NCI-H345 treated with DMSO at 0.1 percent for 48 hours (cell line): ENCODE results near the gene APC.
A peak's percentile ranks its signal among the peaks of the same experiment; 100 is the strongest.

Experiments used
- DNase-seq: peaks from one replicate; lab custom pipeline; 2025; ENCODE audit not compliant: unreplicated experiment; lab: John Stamatoyannopoulos, UW

Gene APC

DNA sequence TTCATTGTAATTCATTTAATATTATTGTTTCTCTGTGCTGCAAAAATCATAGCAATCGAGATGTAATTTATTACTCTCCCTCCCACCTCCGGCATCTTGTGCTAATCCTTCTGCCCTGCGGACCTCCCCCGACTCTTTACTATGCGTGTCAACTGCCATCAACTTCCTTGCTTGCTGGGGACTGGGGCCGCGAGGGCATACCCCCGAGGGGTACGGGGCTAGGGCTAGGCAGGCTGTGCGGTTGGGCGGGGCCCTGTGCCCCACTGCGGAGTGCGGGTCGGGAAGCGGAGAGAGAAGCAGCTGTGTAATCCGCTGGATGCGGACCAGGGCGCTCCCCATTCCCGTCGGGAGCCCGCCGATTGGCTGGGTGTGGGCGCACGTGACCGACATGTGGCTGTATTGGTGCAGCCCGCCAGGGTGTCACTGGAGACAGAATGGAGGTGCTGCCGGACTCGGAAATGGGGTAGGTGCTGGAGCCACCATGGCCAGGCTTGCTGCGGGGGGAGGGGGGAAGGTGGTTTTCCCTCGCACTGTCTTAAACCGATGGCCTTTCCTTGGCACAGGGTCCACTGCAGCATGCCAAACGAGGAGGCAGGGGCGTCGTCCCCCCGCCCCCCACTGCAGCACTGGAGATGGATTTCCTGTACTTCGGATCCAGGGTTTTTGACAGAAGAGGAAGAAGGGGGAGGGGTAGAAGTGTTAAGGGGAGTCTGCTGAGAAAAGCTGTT lies at the start of gene APC:
Gene APC, plus strand, starts transcription at position 423 of the 728 bp plus-strand sequence. CDS start 17,006 bp downstream, outside the sequence.
- peak; percentile 7 for DNase-seq

DNA sequence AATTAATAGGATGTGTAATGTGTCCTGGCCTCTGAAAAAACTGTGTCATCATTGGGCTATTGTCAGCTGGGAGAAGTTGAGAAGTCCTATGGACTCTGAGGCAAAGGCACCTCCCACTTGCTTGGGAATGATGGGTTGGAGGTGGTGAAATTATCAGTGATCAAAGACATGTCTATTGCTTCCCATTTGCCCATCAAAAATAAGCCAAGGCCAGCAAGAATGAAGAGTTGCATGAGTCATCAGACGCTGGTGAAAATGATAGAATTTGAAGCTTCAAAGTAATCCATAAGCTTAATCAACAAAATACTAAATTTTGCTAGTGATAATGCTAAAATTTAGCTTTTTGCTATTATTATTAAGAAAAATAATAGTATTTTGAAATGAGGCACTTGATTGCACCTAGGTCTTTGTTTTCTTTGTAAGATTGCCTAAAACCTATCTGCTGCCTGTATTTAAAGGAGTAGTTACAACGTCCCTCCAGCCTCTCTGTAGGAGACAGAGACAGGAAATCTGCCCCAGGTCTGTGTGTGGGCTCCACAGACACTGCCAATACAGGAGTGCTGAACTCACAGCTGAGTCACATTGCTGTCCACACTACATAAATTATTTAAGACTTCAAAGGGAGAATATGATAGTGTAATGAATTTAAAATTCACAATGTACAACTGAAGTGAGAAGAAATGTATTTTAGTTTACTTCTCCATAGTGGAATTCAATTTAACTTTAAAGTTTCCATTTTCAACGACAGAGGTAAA lies 48.4 kb upstream of the APC start:
- no peak for DNase-seq

DNA sequence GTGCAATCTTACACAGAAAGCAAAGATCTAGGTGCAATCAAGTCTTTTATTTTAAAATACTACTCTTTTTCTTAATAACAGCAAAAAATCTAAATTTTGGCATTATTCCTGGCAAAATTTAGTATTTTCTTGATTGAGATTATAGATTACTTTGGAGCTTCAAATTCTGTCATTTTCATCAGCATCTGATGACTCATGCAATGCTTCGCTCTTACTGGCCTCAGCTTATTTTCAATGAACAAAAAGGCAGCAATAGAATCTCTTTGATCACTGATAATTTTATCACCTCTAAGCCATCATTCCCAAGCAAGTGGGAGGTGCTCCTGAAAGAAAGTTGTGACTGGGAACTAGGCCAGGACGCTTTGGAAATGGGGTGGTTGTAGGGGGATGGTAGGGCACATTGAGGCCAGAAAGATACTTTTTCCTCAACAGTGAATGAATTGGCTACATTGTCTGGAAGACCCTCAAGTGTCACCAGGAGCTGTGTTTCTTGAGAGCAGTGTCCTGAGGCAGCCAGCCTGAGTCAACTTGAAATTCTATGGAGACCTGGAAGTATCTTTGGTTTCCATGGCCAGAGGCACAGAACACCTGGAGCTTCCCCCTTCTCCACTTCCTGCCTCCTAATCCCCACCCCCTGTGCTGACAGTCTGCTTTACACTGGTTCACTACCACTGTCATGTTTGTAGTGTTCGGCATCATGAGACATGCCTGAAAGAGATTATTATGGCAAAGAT lies 46.9 kb upstream of the APC start:
- DNase-seq, result no peak

DNA sequence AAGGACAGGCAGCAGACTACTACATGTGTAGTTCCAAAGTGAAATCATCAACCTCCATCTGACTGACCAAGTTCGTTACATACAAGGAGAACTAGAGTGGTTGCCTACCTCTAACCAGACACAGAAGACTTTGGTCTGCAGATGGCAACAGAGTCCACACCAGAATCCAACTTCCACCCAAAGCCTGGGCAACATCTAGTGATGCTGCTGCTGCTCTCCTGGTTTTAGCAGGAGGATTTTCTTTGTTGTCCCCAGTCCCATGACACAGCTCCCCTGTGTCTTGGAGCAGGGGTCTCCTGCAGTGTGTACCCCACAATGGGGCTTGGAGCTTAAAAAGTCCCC lies 46.4 kb upstream of the APC start:
- no peak for DNase-seq

DNA sequence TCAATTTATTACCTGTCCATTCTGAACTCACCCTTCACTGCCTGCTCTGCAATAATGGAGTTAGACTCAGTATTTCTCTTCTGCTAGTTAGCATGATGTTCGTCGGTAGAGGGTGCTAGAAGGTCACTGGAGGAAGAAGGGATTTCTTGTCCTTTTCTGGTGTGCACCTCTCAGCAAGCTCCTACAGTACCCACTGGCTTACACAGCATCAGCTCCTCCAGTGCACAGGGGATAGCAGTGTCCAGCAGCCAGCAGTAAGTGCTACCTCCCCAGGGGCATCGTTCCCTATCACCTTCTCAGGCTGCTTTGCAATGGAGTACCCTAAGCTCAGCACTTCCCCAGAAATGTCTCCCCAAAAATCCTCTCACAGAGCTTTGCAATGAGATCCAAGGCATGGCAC lies 45.9 kb upstream of the APC start:
- no peak for DNase-seq

DNA sequence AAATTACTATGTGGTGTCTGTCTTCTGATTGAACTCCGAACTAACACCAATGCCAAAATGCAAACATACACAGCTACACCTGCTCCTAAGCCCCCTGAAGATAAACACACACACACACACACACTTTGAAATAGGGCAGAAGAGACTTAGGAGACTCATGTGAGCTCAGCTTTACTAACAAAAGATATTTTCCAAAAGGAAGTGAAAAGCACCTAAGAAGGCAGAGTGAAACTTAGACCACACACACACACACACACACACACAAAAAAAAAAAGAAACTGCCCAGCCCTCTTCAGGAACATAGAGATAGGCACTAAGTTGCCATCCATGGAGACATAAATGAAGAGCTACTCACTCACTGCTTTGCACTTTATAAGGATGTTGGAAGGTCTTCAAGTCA lies 45.2 kb upstream of the APC start:
- DNase-seq, result no peak

DNA sequence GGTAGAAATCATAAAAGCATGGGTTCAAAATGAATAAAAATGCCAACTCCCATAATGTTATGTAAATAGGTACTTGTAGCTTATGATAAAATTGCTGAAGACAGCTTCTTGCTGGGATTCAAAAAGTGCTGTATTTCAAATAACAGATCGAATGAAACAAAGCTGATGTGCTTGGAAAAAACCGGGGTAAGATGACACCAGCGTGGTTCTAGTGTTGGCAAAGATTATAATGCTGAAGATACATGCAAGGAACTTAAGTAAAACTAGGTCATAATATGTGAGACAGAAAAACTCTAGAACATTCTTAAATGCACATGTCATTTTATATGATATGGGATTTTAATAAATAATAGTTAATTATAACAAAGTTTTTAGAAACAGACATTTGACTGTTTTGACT lies 44.4 kb upstream of the APC start:
- no peak for DNase-seq

DNA sequence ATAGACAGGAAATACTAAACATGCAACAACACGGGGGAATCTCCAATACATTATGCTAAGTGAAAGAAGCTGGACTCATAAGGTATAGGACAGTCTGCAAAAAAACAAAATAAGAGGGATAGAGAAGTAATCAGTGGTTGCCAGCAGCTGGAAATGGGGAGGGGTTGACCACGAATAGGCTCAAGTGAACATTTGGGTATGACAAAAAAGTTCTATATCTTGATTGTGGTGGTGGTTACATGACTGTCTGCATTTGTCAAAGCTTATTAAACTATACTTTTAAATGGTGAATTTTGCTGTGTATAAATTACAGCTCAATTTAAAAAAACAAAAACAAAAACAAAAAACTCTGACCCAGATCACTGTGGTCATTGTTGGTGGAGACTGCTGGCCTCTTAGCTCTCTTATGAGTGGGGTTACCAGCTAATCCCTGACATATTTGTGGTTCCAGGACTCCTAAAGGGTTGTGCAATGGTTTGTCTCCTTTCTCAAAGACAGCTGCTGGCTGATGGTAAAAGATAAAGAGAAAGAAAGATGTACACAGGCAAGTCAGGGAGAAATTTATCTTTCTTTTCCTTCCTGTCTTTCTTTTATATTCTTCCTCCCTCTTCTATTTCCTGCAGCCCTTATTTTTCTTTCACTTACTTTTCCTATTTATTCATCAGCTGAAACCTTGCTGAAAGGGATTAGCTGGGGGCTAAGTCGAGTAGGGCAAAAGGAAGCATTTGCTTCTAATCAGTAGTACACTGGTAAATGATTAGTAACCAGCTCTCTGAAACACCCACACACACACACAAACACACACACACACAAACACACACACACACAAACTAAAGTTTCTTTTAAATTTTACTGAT lies 42.6 kb upstream of the APC start:
- no peak for DNase-seq

DNA sequence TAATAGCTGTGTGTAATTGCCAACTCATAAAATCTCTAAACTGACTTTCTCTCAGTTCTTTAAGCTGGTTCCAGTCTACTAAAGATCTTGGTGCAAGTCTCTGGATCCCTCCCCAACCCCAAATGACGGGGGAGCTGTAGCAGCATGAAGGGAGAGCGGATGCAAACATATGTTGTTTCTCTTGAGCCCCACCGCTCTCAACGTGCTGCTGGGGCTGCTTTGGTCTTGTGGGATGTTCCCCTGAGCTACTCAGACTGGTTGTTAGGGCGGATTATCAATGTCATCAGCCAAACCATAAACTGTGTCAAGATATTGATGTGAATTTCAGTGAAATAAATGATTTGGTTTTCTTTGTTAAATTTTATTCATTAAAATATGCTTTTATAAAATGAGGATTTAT lies 40.9 kb upstream of the APC start:
- DNase-seq, result no peak

DNA sequence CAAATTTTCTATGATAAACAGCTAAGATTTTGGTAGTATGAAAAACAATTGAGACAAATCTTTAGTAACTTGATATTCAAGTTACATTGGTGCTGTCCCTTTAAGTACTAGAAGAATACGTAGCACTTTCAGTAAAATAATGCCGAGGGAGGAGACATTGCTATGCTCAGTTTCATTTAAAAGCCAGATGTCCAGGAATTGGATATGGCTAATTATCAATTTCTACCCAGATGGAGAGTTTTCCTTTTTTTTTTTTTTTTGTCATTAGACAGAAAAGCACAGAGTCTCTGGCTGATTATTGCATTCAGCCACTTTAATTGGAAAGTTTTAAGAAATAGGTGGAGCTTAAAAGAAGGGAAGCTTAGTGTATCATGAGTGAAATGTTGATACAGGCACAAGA lies 40.4 kb upstream of the APC start:
- DNase-seq, result no peak

DNA sequence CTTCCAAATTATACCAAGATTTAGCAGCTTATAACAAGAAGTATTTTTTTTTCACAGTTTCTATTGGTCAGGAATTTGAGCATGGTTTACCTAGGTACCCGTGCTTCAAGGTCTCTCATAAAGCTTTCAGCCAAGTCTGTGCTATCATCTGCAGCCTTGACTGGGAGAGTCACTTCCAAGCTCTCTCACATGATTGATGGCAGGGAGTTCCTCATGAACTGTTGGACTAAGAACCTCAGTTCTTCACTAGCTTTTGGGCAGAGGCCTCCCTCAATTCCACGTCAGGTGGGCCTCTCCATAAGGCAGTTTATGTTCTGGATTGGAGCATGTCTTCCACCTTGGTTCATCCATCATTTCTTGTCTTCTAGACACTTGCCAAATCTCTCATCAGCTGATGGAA lies 39.9 kb upstream of the APC start:
- no peak for DNase-seq

DNA sequence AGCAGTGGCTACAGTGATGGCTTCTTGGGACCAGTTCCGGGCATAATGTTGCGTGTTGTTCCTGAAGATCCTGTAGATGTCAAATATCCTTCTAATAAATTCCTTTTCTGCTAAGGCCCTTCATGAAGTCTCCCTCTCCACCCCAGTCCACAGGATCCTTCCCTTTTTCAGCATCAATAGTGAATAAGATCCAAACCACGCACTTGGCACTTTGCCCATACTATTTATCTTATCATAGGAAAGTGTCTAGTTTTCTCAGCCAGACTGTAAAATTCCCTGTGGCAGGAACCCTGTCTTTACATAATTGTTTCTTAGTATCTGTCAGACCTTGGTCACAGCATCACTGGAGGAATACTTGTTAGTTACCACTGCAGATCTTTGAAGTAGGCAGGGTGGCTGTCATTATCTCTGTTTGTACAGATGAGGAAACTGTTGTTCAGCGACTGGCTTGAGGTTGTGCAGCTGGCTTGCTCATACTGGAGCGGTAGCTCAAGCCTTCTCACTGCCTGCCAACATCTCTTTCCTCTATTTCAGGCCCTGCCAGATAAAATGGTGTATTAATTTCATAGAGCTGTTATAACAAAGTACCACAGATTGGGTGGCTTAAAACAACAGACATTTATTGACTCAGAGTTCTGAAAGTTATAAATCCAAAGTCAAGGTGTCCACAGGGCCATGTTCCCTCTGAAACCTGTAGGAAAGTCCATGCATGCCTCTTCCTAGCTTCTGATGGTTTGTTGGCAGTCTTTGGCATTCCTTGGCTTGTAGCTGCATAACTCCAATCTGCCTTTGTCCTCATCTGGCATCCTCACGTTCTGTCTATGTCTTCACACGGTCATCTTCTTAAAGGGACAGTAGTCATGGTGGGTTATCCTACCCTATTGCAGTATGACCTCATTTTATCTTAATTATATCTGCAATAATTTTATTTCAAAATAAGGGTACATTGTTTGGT lies 33.5 kb upstream of the APC start:
- DNase-seq, result no peak

DNA sequence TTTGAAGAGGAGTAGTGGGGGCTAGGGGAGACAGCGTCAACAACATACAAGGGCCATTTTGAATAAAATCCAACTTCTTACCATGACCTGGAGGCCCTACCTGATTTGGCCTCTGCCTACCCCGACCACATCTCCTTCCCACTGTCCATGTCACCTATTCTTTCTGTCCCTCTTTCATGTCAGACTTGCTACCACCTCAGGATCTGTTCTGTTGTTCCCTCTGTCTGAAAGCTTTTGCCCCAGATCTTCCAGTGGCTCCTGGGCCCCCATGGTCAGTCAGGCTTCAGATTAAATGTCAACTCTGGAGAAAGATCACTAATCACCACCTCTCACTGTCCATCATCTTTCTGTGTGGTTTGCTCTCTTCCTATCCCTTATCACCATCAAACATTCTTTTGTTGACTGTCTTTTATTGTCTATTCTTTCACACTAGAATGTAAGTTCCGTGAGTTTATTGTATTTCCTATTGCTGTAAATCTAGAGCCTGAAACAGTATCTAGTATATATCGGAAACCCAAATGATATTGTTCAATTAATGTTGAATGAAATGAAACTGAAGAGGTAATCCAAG lies 31.2 kb upstream of the APC start:
- no peak for DNase-seq

DNA sequence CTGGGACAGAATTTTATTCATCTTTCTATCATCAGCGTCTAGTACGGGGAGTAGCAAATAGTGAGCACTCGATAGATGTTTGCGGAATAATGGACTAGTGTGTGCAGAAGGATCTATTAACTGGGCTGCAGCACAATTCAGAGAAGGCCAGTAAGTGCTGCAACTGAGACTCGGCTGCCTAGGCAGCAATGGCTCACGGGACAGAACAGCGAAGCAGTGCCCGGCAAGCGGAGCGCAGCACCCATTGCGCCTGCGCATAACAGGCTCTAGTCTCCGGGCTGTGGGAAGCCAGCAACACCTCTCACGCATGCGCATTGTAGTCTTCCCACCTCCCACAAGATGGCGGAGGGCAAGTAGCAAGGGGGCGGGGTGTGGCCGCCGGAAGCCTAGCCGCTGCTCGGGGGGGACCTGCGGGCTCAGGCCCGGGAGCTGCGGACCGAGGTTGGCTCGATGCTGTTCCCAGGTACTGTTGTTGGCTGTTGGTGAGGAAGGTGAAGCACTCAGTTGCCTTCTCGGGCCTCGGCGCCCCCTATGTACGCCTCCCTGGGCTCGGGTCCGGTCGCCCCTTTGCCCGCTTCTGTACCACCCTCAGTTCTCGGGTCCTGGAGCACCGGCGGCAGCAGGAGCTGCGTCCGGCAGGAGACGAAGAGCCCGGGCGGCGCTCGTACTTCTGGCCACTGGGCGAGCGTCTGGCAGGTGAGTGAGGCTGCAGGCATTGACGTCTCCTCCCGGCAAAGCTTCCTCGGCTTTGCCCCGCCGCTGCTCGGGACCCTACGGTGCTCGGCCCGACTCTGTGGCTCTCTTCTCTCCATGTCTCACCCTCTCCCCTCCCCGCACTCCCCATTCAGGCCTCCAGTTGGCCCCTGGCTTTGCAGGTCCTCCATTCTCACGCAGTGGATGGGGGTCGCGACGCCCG lies 30.2 kb upstream of the APC start:
- peak; percentile 96 for DNase-seq

DNA sequence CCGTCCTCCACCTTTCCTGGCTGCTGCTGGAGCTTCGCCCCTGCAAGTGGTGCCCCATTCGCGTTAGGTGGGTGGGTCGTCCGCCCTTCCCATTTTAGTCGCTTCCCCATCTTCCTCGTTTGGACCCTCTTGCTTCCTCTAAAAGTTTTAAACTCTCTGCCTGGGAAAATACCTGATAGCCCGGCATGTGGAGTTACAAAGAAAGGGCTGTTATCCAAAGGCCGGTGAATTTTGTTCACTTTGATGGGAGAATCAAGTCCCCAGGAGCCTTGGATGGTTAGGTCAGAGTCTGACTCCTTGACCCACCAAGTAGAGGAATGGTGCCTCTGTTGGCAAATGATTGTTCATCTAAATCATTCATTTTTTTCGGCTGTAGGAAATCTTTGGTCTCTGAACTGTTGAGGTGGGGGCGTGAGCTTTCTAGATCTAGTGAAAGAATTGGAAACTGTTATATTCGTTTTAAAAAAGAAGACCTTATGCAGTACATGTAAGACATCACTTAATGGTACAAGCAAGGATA lies 29.5 kb upstream of the APC start:
- DNase-seq, result no peak

DNA sequence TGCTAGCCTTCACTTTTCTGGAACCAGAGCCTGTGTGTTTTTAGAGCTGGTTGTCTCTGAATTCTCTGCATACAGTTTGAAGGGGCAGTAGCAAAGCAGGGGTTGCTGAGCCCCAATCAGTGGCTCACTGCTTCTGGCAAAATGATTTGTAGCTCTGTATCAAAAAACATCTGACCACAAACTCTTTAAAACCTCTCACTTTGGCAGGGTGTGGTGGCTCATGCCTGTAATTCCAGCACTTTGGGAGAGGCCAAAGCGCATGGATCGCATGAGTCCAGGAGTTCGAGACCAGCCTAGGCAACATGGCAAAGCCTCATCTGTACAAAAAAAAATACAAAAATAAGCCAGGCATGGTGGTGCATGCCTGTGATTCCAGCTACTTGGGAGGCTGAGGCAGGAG lies 28.3 kb upstream of the APC start:
- no peak for DNase-seq

DNA sequence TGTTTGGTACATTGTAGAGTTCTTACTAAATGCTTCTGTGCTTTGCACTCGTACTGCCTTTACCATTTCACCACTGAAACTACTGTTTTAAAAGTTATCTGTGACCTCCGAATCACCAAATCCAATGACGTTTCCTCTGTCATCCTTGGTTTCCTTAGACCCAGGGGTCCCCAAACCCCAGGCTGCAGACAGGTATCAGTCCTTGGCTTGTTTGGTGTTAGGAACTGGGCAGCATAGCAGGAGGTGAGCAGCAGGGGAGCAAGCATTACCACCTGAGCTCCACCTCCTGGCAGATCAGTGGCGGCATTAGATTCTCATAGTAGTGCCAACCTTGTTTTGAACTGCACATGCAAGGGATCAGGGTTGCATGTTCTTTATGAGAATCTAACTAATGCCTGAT lies 26.8 kb upstream of the APC start:
- DNase-seq, result no peak

DNA sequence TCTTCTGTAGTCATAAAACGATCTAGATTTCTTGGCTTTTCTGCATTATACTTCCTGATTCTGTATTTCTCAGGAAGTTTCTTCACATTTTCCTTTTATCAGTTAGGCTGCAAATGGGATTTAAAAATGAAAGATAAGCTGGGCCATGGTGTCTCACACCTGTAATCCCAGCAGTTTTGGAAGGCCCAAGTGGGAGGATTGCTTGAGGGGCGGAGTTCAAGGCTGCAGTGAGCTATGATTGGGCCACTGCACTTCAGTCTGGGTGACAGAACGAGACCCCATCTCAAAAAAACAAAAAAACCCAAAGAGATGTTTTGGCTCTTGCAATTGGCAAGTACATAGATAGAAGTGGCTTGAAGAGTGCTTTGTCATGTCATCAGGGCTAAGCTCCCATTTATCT lies 26.2 kb upstream of the APC start:
- DNase-seq, result no peak
